ENCODE results near the gene PEAK3.

Gene PEAK3

GRCh38 chr19:2302319-2303210 is 20.6 kb upstream of the PEAK3 start:
- no peak for DNase-seq (ENCODE audit: low spot score)
- CTCF ChIA-PET: interaction anchor here (0.6 kb wide), 1 partner anchor 79 kb away, joined by 3 read pairs; no protein-coding TSS in a partner anchor
- POLR2A ChIA-PET (ENCODE audit: low non-redundant PET): interaction anchor here (0.7 kb wide), 1 partner anchor 129 kb away, joined by 3 read pairs; no protein-coding TSS in a partner anchor
- H3K27ac ChIP-seq: no peak overlapping the region
- TF ChIP-seq CTCF (conservative IDR thresholded peaks at IDR 0.05; ENCODE audit: low read depth): no peak

- CTCF ChIA-PET: no interaction called here
- no peak for DNase-seq (ENCODE audit: low spot score)
- no peak for TF ChIP-seq CTCF (conservative IDR thresholded peaks at IDR 0.05; ENCODE audit: low read depth)
- POLR2A ChIA-PET (ENCODE audit: low non-redundant PET): no interaction called here
- no peak overlapping the region for H3K27ac ChIP-seq
Observed at GRCh38 chr19:2300533-2300932, 18.6 kb upstream of the PEAK3 start.

GRCh38 chr19:2296141-2296540 is 14.2 kb upstream of the PEAK3 start:
- no peak for TF ChIP-seq CTCF (conservative IDR thresholded peaks at IDR 0.05; ENCODE audit: low read depth)
- POLR2A ChIA-PET (ENCODE audit: low non-redundant PET): no interaction called here
- no peak for DNase-seq (ENCODE audit: low spot score)
- CTCF ChIA-PET: no interaction called here
- H3K27ac ChIP-seq: no peak overlapping the region

GRCh38 chr19:2294687-2295335 is 12.8 kb upstream of the PEAK3 start:
- no peak for TF ChIP-seq CTCF (conservative IDR thresholded peaks at IDR 0.05; ENCODE audit: low read depth)
- H3K27ac ChIP-seq: no peak overlapping the region
- ChIA-PET POLR2A (ENCODE audit: low non-redundant PET) (interaction anchor here (0.5 to 0.6 kb wide), 3 partner anchors 8 to 17 kb away, joined by 3 to 8 read pairs (median 6); no protein-coding TSS in a partner anchor), CTCF (interaction anchor here (0.6 to 0.7 kb wide), 2 partner anchors 306 to 814 kb away, joined by 3 read pairs; no protein-coding TSS in a partner anchor)
- no peak for DNase-seq (ENCODE audit: low spot score)

- no peak overlapping the region for H3K27ac ChIP-seq
- POLR2A ChIA-PET (ENCODE audit: low non-redundant PET): no interaction called here
- DNase-seq (ENCODE audit: low spot score): no peak
- CTCF ChIA-PET: interaction anchor here (0.6 kb wide), 1 partner anchor 24 kb away, joined by 7 read pairs; no protein-coding TSS in a partner anchor
- no peak for TF ChIP-seq CTCF (conservative IDR thresholded peaks at IDR 0.05; ENCODE audit: low read depth)
Observed at GRCh38 chr19:2291185-2291751, 9.3 kb upstream of the PEAK3 start.

GRCh38 chr19:2290441-2291184 is 8.6 kb upstream of the PEAK3 start:
- ChIA-PET POLR2A (ENCODE audit: low non-redundant PET) (no interaction called here), CTCF (no interaction called here)
- DNase-seq (ENCODE audit: low spot score): no peak
- TF ChIP-seq CTCF (conservative IDR thresholded peaks at IDR 0.05; ENCODE audit: low read depth): no peak
- H3K27ac ChIP-seq: no peak overlapping the region

Measured in RWPE1 (cell line).